ENCODE measurements around the gene DCLK1. TPM values are rescaled to one million over a fixed set of nuclear protein-coding genes. Genes with fewer than 3 reads are reported as not detected.

The DCLK1 gene
- total RNA-seq, 1 experiment from 2014 or later, result not detected

GRCh38 chr13:35743165-35743564 lies 388.0 kb downstream of the DCLK1 start:
- no peak for TF ChIP-seq CTCF (IDR thresholded peaks at IDR 0.05)
- TF ChIP-seq TCF7L2 (IDR thresholded peaks at IDR 0.05; ENCODE audit: low read depth, low read length), result no peak
- TF ChIP-seq REST (IDR thresholded peaks at IDR 0.05; ENCODE audit: insufficient read depth in 1 of 2, low read depth in 2 of 2, low read length in 1 of 2), result no peak
- TF ChIP-seq SIN3A (IDR thresholded peaks at IDR 0.05; ENCODE audit: borderline replicate concordance, insufficient read depth, low read depth, low read length), result no peak
- TF ChIP-seq POLR2AphosphoS5 (IDR thresholded peaks at IDR 0.05; ENCODE audit: low read depth, low read length), result no peak
- ChIA-PET CTCF (no interaction called here), POLR2A (interaction anchor here (0.7 kb wide), 1 partner anchor 349 kb away, joined by 3 read pairs; no protein-coding TSS in a partner anchor)
- intact Hi-C loops (cut with micrococcal nuclease; ENCODE audit: unreplicated experiment) (no loop called here), in situ Hi-C loops (cut with HindIII; ENCODE audit: low pct_unique_long_range_greater_than_20kb, low sequenced_read_pairs) (no loop called here)
- Histone ChIP-seq H3K9me3 (ENCODE audit: control insufficient read depth, insufficient read depth, low read depth, low read length) (no peaks in the 10 kb centered on the region), H3K4me1 (ENCODE audit: control insufficient read depth, insufficient read depth, low read length) (no peaks in the 10 kb centered on the region), H3K27me3 (ENCODE audit: control insufficient read depth, insufficient read depth, low read length) (no peaks in the 10 kb centered on the region), H3K36me3 (ENCODE audit: control insufficient read depth, insufficient read depth, low read length) (no peaks in the 10 kb centered on the region), H3K27ac (ENCODE audit: low read length) (no peak overlapping the region), H3K4me3 (ENCODE audit: low read depth in 2 of 2, low read length in 2 of 2) (no peak overlapping the region)
- BruUV-seq (replicated peaks), result no TSS peak
- no peak for ATAC-seq
- no peak for DNase-seq (ENCODE audit: low read depth, low spot score)

- ChIA-PET POLR2A (no interaction called here), CTCF (interaction anchor here (0.6 kb wide), 1 partner anchor 54 kb away, joined by 7 read pairs; no protein-coding TSS in a partner anchor)
- H3K27me3 ChIP-seq (ENCODE audit: control insufficient read depth, insufficient read depth, low read length), result no peaks in the 10 kb centered on the region
- no peak for ATAC-seq
- intact Hi-C loops (cut with micrococcal nuclease; ENCODE audit: unreplicated experiment) (no loop called here), in situ Hi-C loops (cut with HindIII; ENCODE audit: low pct_unique_long_range_greater_than_20kb, low sequenced_read_pairs) (no loop called here)
- H3K4me1 ChIP-seq (ENCODE audit: control insufficient read depth, insufficient read depth, low read length), result no peaks in the 10 kb centered on the region
- H3K4me3 ChIP-seq (ENCODE audit: low read depth in 2 of 2, low read length in 2 of 2), result no peak overlapping the region
- no peaks in the 10 kb centered on the region for H3K36me3 ChIP-seq (ENCODE audit: control insufficient read depth, insufficient read depth, low read length)
- no peaks in the 10 kb centered on the region for H3K9me3 ChIP-seq (ENCODE audit: control insufficient read depth, insufficient read depth, low read depth, low read length)
- DNase-seq (ENCODE audit: low read depth, low spot score), result no peak
- TF ChIP-seq TCF7L2 (IDR thresholded peaks at IDR 0.05; ENCODE audit: low read depth, low read length) (no peak), REST (IDR thresholded peaks at IDR 0.05; ENCODE audit: insufficient read depth in 1 of 2, low read depth in 2 of 2, low read length in 1 of 2) (no peak), CTCF (IDR thresholded peaks at IDR 0.05) (no peak), SIN3A (IDR thresholded peaks at IDR 0.05; ENCODE audit: borderline replicate concordance, insufficient read depth, low read depth, low read length) (no peak), POLR2AphosphoS5 (IDR thresholded peaks at IDR 0.05; ENCODE audit: low read depth, low read length) (no peak)
- BruUV-seq (replicated peaks), result no TSS peak
- H3K27ac ChIP-seq (ENCODE audit: low read length), result no peak overlapping the region
These were observed 389.5 kb downstream of the DCLK1 start for GRCh38 chr13:35741657-35742056.
